ENCODE measurements around the gene GLMN.

The GLMN gene

GRCh38 chr1:92298573-92299476, at the start of gene GLMN, which contains the start of gene RPAP2:
Gene GLMN, minus strand, starts transcription at chr1:92298987. Its CDS starts 988 bp downstream, at chr1:92297999.
Gene RPAP2, plus strand, starts transcription at chr1:92299059. Its CDS starts 15 bp downstream, at chr1:92299074.
- peak; percentile 42 to 66 (median 47) for DNase-seq (ENCODE audit: low read depth in 2 of 3, low spot score in 1 of 3)

GRCh38 chr1:92346866-92347640, 48.3 kb upstream of the GLMN start:
- no peak for DNase-seq (ENCODE audit: low read depth in 2 of 3, low spot score in 1 of 3)

GRCh38 chr1:92343061-92343460, 44.3 kb upstream of the GLMN start:
- DNase-seq (ENCODE audit: low read depth in 2 of 3, low spot score in 1 of 3) = no peak

GRCh38 chr1:92342401-92342800, 43.6 kb upstream of the GLMN start:
- DNase-seq (ENCODE audit: low read depth in 2 of 3, low spot score in 1 of 3) = no peak

- no peak for DNase-seq (ENCODE audit: low read depth in 2 of 3, low spot score in 1 of 3)
Observed at GRCh38 chr1:92340154-92340553, 41.4 kb upstream of the GLMN start.

- DNase-seq (ENCODE audit: low read depth in 2 of 3, low spot score in 1 of 3) = no peak
Observed at GRCh38 chr1:92333668-92334067, 34.9 kb upstream of the GLMN start.

- no peak for DNase-seq (ENCODE audit: low read depth in 2 of 3, low spot score in 1 of 3)
Observed at GRCh38 chr1:92329347-92330129, 30.8 kb upstream of the GLMN start.

- DNase-seq (ENCODE audit: low read depth in 2 of 3, low spot score in 1 of 3) = no peak
Observed at GRCh38 chr1:92327794-92328193, 29.0 kb upstream of the GLMN start.

- DNase-seq (ENCODE audit: low read depth in 2 of 3, low spot score in 1 of 3) = no peak
Observed at GRCh38 chr1:92326681-92327080, 27.9 kb upstream of the GLMN start.

GRCh38 chr1:92324784-92325183, 26.0 kb upstream of the GLMN start:
- no peak for DNase-seq (ENCODE audit: low read depth in 2 of 3, low spot score in 1 of 3)

- DNase-seq (ENCODE audit: low read depth in 2 of 3, low spot score in 1 of 3) = no peak
Observed at GRCh38 chr1:92323473-92324453, 25.0 kb upstream of the GLMN start.

- DNase-seq (ENCODE audit: low read depth in 2 of 3, low spot score in 1 of 3) = no peak
Observed at GRCh38 chr1:92317836-92318493, 19.2 kb upstream of the GLMN start.

- DNase-seq (ENCODE audit: low read depth in 2 of 3, low spot score in 1 of 3) = peak in 2 of 3 donors; percentile 20 to 44
Observed at GRCh38 chr1:92315766-92316599, 17.2 kb upstream of the GLMN start.

GRCh38 chr1:92314024-92314423, 15.2 kb upstream of the GLMN start:
- DNase-seq (ENCODE audit: low read depth in 2 of 3, low spot score in 1 of 3) = no peak

GRCh38 chr1:92310185-92310597, 11.4 kb upstream of the GLMN start:
- no peak for DNase-seq (ENCODE audit: low read depth in 2 of 3, low spot score in 1 of 3)

GRCh38 chr1:92307980-92308379, 9.2 kb upstream of the GLMN start:
- DNase-seq (ENCODE audit: low read depth in 2 of 3, low spot score in 1 of 3) = no peak

- DNase-seq (ENCODE audit: low read depth in 2 of 3, low spot score in 1 of 3) = no peak
Observed at GRCh38 chr1:92306020-92306419, 7.2 kb upstream of the GLMN start.

GRCh38 chr1:92301021-92301420, 2.2 kb upstream of the GLMN start:
- no peak for DNase-seq (ENCODE audit: low read depth in 2 of 3, low spot score in 1 of 3)
